ENCODE measurements around the gene CSF1R. TPM values are rescaled to one million over a fixed set of nuclear protein-coding genes. Genes with fewer than 3 reads are reported as not detected.

CSF1R gene
- total RNA-seq, 1 donor from 2014 or later = not detected

GRCh38 chr5:150009671-150010387 lies 76.5 kb downstream of the CSF1R start:
- no peak for FAIRE-seq
- no peak for TF ChIP-seq CTCF (IDR thresholded peaks at IDR 0.05; ENCODE audit: insufficient read depth, low read length, severe bottlenecking)
- DNase-seq (ENCODE audit: low read depth) = no peak
- H3K27me3 ChIP-seq (ENCODE audit: control insufficient read depth, insufficient read depth, low read length) = no peaks in the 10 kb centered on the region
- peaks cover 23% of the 10 kb centered on the region for H3K36me3 ChIP-seq (ENCODE audit: control insufficient read depth, insufficient read depth, low read length)
- H3K4me3 ChIP-seq (ENCODE audit: low read depth, low read length) = no peak overlapping the region

GRCh38 chr5:150007050-150007449 lies 79.3 kb downstream of the CSF1R start:
- Histone ChIP-seq H3K4me3 (ENCODE audit: low read depth, low read length) (no peak overlapping the region), H3K27me3 (ENCODE audit: control insufficient read depth, insufficient read depth, low read length) (no peaks in the 10 kb centered on the region), H3K36me3 (ENCODE audit: control insufficient read depth, insufficient read depth, low read length) (peaks cover 15% of the 10 kb centered on the region)
- TF ChIP-seq CTCF (IDR thresholded peaks at IDR 0.05; ENCODE audit: insufficient read depth, low read length, severe bottlenecking) = no peak
- FAIRE-seq = no peak
- no peak for DNase-seq (ENCODE audit: low read depth)

- Histone ChIP-seq H3K4me3 (ENCODE audit: low read depth, low read length) (no peak overlapping the region), H3K27me3 (ENCODE audit: control insufficient read depth, insufficient read depth, low read length) (no peaks in the 10 kb centered on the region), H3K36me3 (ENCODE audit: control insufficient read depth, insufficient read depth, low read length) (peaks cover 14% of the 10 kb centered on the region)
- no peak for DNase-seq (ENCODE audit: low read depth)
- TF ChIP-seq CTCF (IDR thresholded peaks at IDR 0.05; ENCODE audit: insufficient read depth, low read length, severe bottlenecking) = no peak
- FAIRE-seq = no peak
Measured at GRCh38 chr5:150006318-150006717, 80.0 kb downstream of the CSF1R start.

Other genes starting within 250 kb of the CSF1R start
- gene PDE6A, start 141.8 kb downstream of the CSF1R start, total RNA-seq = not detected in 2 replicates
- 1.8 TPM in 2 replicates for gene SLC26A2, start 125.8 kb downstream of the CSF1R start, total RNA-seq
- 5.8 and 6.8 TPM in 2 replicates for gene TIGD6, start 85.9 kb downstream of the CSF1R start, total RNA-seq
- gene HMGXB3, start 85.8 kb downstream of the CSF1R start, total RNA-seq = 21.9 and 22.9 TPM in 2 replicates
- 0.26 and 1.6 TPM in 2 replicates for gene PDGFRB, start 69.3 kb upstream of the CSF1R start, total RNA-seq
- not detected in 2 replicates for gene CDX1, start 80.2 kb upstream of the CSF1R start, total RNA-seq
- gene SLC6A7, start 103.5 kb upstream of the CSF1R start, total RNA-seq = not detected in 2 replicates
- under 0.01 TPM in 1 of 2 replicates, not detected in the other for gene CAMK2A, start 203.2 kb upstream of the CSF1R start, total RNA-seq
- gene ARSI, start 216.4 kb upstream of the CSF1R start, total RNA-seq = 5.4 and 5.8 TPM in 2 replicates